Pancreas (tissue), 10 donors: Measurements from ENCODE around the gene FAM133A. TPM values are rescaled to one million over a fixed set of nuclear protein-coding genes. Genes with fewer than 3 reads are reported as not detected.

ENCODE experiments used
- ATAC-seq, 4 donors: fragments of 200-7000 bp; cut with Tn5 transposase; one replicate each; pipeline versions ENCODE4 v1.8.0 to v1.9.1; 2020; ENCODE audit warnings: mild to moderate bottlenecking in 4 of 4, moderate library complexity in 4 of 4
- DNase-seq, 6 donors: peaks; one replicate each; pipeline ENCODE4 v3.0.0-alpha.2; 2020
- FAIRE-seq: peaks from 2 replicates; lab custom pipeline; 2012; peaks lifted over from hg19 to GRCh38; lab: Jason Lieb, UNC
- H3K27ac ChIP-seq, 4 donors: fragments of 200-600 bp; sonication (generic); 1 replicate in 3 of 4; 2 replicates in 1 of 4; pipeline versions ENCODE4 v1.5.0 to v1.8.0; 2020
- H3K27me3 ChIP-seq, 4 donors: fragments of 200-600 bp; one replicate each; pipeline ENCODE4 v1.8.0; 2021
- H3K36me3 ChIP-seq, 3 donors: fragments of 200-600 bp; sonication (generic) in 1 of 3; one replicate each; pipeline versions ENCODE4 v1.5.0 to v1.8.0; 2020 to 2021
- H3K4me1 ChIP-seq, 3 donors: fragments of 200-600 bp; one replicate each; pipeline ENCODE4 v1.8.0; 2021
- H3K4me3 ChIP-seq, 4 donors: fragments of 200-600 bp; sonication (generic) in 2 of 4; one replicate each; pipeline versions ENCODE4 v1.5.0 to v1.8.0; 2020 to 2021
- H3K9me3 ChIP-seq, 4 donors: fragments of 200-600 bp; one replicate each; pipeline ENCODE4 v1.8.0; 2021
- WGBS, 2 donors: extraction: QIAGEN DNeasy Blood & Tissue Kit; methylation state at CpG; one replicate each; pipeline ENCODE4 v1.1.7; 2013; 5-methylcytosine and 5-hydroxymethylcytosine counted together
- intact Hi-C, 3 donors: fragments of 100-400 bp; cut with DNase I; formaldehyde crosslinking; loops; one replicate each; pipeline versions ENCODE4 v1.11.1 to v1.14.2; 2022
- polyA plus RNA-seq, 2 donors: library from polyadenylated mRNA; stranded (reverse); fragments of 200-250 nt; gene quantifications; one replicate each; pipeline ENCODE4 v1.2.3, GENCODE V29; 2013
- total RNA-seq, 6 donors: library from RNA; stranded (reverse); fragmentation: NEBNext Ultra II Directional in 4 of 6; extraction: Animal tissue kit (Norgen Biotek cat#: 25700) in 4 of 6; gene quantifications; one replicate each; pipeline versions ENCODE4 v1.2.1 to v1.2.4, GENCODE V29; 2021 to 2023
- TF ChIP-seq, protein P1 (sequence below), 4 donors: fragments of 200-600 bp; sonication (generic) in 3 of 4; IDR thresholded peaks; one replicate each; pipeline versions ENCODE4 v1.5.0 to v1.8.0; 2021; ENCODE audit warnings: antibody characterized with exemption in 4 of 4
- donor health status: healthy with polysubstance abuse.
- donor health status: DM: no; HTN: no; CAD: no; lungs with moderate emphysema.
- donor health status: DM: no; HTN: no; CAD: no.
- donor health status: control.
- donor health status: control.
- donor health status: Bipolar disorder and iron deficiency.
- donor health status: DM: yes; HTN: yes; CAD: no.
- donor health status: DM: no; HTN: no; CAD: no.
- donor health status: DM: no; HTN: no; CAD: no.
- donor health status: DM: yes; HTN: yes; CAD: no.

FAM133A gene
- total RNA-seq, result under 1 TPM in 2 of 6 donors, not detected in 4; 0.06 to 0.09 TPM
- under 1 TPM; 0.04 to 0.42 TPM for polyA plus RNA-seq

DNA sequence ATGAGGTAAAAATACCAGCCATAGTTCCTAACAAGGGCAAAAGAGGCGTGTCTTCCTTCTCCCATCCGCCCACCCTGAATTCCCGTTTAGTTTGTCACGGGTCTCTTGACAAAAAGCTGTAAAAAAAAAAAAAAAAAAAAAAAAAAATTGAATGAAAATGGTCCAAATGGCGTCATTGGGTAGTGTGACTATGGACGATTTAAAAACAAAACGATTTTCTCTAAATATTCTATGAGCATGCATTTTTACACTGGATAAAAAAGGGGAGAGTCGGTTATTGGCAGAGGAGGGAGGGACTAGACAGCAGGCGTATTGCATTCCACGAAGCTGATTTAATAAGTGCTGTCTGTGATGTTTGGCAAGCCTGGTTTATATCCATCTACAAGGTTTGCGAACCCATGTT is at the start of gene FAM133A:
Gene FAM133A (plus strand): TSS at position 338 of the 403 bp plus-strand sequence. CDS start 35,214 bp downstream, outside the sequence.
- H3K4me1 ChIP-seq, result peaks cover 0 to 6% (median 0%) of the 10 kb centered on the region in 3 donors
- peaks cover 0 to 34% (median 14%) of the 10 kb centered on the region in 4 donors for H3K27me3 ChIP-seq
- ATAC-seq (peak; percentile 36 to 62 (median 56)), FAIRE-seq (peak; percentile 84), DNase-seq (no peak)
- WGBS, 2 donors, result 1 to 6% methylated on average over 11 of the region's 11 CpGs
- TF ChIP-seq, protein P1, sequence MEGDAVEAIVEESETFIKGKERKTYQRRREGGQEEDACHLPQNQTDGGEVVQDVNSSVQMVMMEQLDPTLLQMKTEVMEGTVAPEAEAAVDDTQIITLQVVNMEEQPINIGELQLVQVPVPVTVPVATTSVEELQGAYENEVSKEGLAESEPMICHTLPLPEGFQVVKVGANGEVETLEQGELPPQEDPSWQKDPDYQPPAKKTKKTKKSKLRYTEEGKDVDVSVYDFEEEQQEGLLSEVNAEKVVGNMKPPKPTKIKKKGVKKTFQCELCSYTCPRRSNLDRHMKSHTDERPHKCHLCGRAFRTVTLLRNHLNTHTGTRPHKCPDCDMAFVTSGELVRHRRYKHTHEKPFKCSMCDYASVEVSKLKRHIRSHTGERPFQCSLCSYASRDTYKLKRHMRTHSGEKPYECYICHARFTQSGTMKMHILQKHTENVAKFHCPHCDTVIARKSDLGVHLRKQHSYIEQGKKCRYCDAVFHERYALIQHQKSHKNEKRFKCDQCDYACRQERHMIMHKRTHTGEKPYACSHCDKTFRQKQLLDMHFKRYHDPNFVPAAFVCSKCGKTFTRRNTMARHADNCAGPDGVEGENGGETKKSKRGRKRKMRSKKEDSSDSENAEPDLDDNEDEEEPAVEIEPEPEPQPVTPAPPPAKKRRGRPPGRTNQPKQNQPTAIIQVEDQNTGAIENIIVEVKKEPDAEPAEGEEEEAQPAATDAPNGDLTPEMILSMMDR (IDR thresholded peaks at IDR 0.05), result no peak
- H3K36me3 ChIP-seq, result no peaks in the 10 kb centered on the region
- no peak within 1 kb of the TSS for H3K27ac ChIP-seq
- intact Hi-C loops, result no loop called here
- H3K4me3 ChIP-seq, result peak within 1 kb of the TSS; percentile 19 to 56 (median 34)
- no peaks in the 10 kb centered on the region for H3K9me3 ChIP-seq

DNA sequence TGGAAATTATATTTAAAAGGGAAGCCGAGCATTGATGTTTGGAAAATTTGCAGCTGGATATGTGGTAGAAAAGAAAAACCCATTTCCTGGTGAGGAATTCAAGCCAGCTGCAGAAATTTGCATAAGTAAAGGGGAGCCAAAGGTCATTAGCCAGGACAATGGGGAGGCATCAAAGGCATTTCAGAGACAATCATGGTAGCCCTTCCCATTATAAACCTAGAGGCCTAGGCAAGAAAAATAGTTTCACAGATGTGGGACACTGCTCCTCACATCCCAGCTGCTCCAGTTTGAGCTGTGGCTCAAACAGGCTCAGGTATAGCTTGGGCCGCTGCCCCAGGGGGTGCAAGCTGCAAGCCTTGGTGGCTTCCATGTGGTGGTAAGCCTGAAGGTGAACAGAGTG is 36.4 kb upstream of the FAM133A start:
- ATAC-seq, result no peak
- WGBS, 2 donors, result 75 to 85% methylated on average over 2 of the region's 2 CpGs
- TF ChIP-seq, protein P1 (IDR thresholded peaks at IDR 0.05), result no peak
- H3K27ac ChIP-seq, result no peak overlapping the region
- H3K9me3 ChIP-seq, result peaks cover 0 to 3% (median 0%) of the 10 kb centered on the region in 4 donors
- H3K36me3 ChIP-seq, result no peaks in the 10 kb centered on the region
- H3K27me3 ChIP-seq, result peaks cover 0 to 3% (median 0%) of the 10 kb centered on the region in 4 donors
- intact Hi-C loops, result no loop called here
- no peak for FAIRE-seq
- DNase-seq, result no peak
- no peaks in the 10 kb centered on the region for H3K4me1 ChIP-seq
- H3K4me3 ChIP-seq, result no peak overlapping the region

DNA sequence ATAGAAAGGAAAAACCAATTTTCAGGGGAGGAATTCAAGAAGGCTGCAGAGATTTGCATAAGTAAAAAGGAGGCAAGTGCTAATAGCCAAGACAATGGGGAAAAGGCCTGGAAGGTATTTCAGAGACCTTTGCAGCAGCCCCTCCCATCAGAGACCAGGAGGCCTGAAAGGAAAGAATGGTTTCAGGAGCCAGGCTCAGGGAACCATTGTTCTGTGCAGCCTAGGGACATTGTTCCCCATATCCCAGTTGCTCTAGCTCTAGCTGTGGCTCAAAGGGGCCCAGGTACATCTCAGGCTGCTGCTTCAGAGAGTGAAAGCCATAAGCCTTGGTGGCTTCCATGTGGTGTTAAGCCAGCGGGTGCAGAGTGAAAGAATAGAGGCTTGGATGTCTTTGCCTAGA is 24.6 kb upstream of the FAM133A start:
- 56 to 86% methylated on average over 1 of the region's 1 CpG for WGBS, 2 donors
- TF ChIP-seq, protein P1 (IDR thresholded peaks at IDR 0.05), result no peak
- FAIRE-seq, result no peak
- no peak for ATAC-seq
- Histone ChIP-seq H3K4me1 (no peaks in the 10 kb centered on the region), H3K4me3 (no peak overlapping the region), H3K27ac (no peak overlapping the region), H3K27me3 (no peaks in the 10 kb centered on the region), H3K36me3 (no peaks in the 10 kb centered on the region), H3K9me3 (no peaks in the 10 kb centered on the region)
- intact Hi-C loops, result no loop called here
- DNase-seq, result no peak

DNA sequence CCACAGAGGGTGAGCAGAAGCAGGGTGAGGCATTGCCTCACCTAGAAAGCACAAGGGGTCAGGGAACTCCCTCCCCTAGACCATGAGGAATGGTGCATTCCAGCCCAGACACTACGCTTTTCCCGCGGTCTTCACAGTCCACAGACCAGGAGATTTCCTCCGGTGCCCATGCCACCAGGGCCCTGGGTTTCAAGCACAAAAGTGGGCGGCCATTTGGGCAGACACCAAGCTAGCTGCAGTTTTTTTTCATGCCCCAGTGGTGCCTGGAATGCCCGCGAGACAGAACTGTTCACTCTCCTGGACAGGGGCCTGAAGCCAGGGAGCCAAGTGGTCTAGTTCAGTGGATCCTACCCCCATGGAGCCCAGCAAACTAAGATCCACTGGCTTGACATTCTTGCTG is 13.4 kb upstream of the FAM133A start:
- no peak for ATAC-seq
- Histone ChIP-seq H3K4me1 (no peaks in the 10 kb centered on the region), H3K27me3 (no peaks in the 10 kb centered on the region), H3K36me3 (no peaks in the 10 kb centered on the region), H3K9me3 (no peaks in the 10 kb centered on the region), H3K4me3 (no peak overlapping the region), H3K27ac (no peak overlapping the region)
- 82 to 83% methylated on average over 7 of the region's 7 CpGs for WGBS, 2 donors
- TF ChIP-seq, protein P1 (IDR thresholded peaks at IDR 0.05), result no peak
- peak in 1 of 6 donors; percentile 25 for DNase-seq
- intact Hi-C loops, result no loop called here
- FAIRE-seq, result no peak
